ENCODE results near the gene SDC4. TPM values are rescaled to one million over a fixed set of nuclear protein-coding genes. Genes with fewer than 3 reads are reported as not detected.
"Not testable (repeated sequence)": the region's sequence is repeated elsewhere in the genome, so short reads cannot be mapped to it uniquely, and the experiment has no call there.

SDC4 gene
- total RNA-seq, 2 donors from 2014 or later: 71.4 to 95.2 TPM

- H3K36me3 ChIP-seq: no peaks in the 10 kb centered on the region
- H3K4me1 ChIP-seq: peaks cover 0 to 44% of the 10 kb centered on the region in 2 donors
- no peak for TF ChIP-seq CTCF (IDR thresholded peaks at IDR 0.05)
- H3K27ac ChIP-seq: peak overlapping the region; percentile 94
- no peak for DNase-seq (ENCODE audit: low spot score)
- no peak overlapping the region for H3K4me3 ChIP-seq
- H3K27me3 ChIP-seq: no peaks in the 10 kb centered on the region
- H3K9me3 ChIP-seq: no peaks in the 10 kb centered on the region
Observed at GRCh38 chr20:45355209-45356084, 7.2 kb upstream of the SDC4 start.

- TF ChIP-seq CTCF (IDR thresholded peaks at IDR 0.05): no peak
- Histone ChIP-seq H3K27me3 (no peaks in the 10 kb centered on the region), H3K4me3 (no peak overlapping the region), H3K4me1 (peaks cover 0 to 35% of the 10 kb centered on the region in 2 donors), H3K27ac (peak overlapping the region; percentile 94), H3K36me3 (no peaks in the 10 kb centered on the region), H3K9me3 (no peaks in the 10 kb centered on the region)
- DNase-seq (ENCODE audit: low spot score): no peak
Observed at GRCh38 chr20:45354423-45355208, 6.4 kb upstream of the SDC4 start.

GRCh38 chr20:45353746-45354145 is 5.5 kb upstream of the SDC4 start:
- peaks cover 0 to 27% of the 10 kb centered on the region in 2 donors for H3K4me1 ChIP-seq
- no peak overlapping the region for H3K4me3 ChIP-seq
- H3K36me3 ChIP-seq: no peaks in the 10 kb centered on the region
- no peak for DNase-seq (ENCODE audit: low spot score)
- H3K27ac ChIP-seq: peak overlapping the region; percentile 35 to 94
- H3K27me3 ChIP-seq: no peaks in the 10 kb centered on the region
- TF ChIP-seq CTCF (IDR thresholded peaks at IDR 0.05): no peak
- H3K9me3 ChIP-seq: no peaks in the 10 kb centered on the region

- H3K36me3 ChIP-seq: no peaks in the 10 kb centered on the region
- TF ChIP-seq CTCF (IDR thresholded peaks at IDR 0.05): no peak
- no peaks in the 10 kb centered on the region for H3K9me3 ChIP-seq
- peaks cover 0 to 21% of the 10 kb centered on the region in 2 donors for H3K4me1 ChIP-seq
- no peak overlapping the region for H3K27ac ChIP-seq
- no peak overlapping the region for H3K4me3 ChIP-seq
- H3K27me3 ChIP-seq: no peaks in the 10 kb centered on the region
- no peak for DNase-seq (ENCODE audit: low spot score)
Observed at GRCh38 chr20:45352729-45353128, 4.5 kb upstream of the SDC4 start.

GRCh38 chr20:45350795-45351194 is 2.6 kb upstream of the SDC4 start:
- H3K27ac ChIP-seq; DNase-seq (ENCODE audit: low spot score); H3K9me3 ChIP-seq; H3K36me3 ChIP-seq; H3K4me3 ChIP-seq; H3K27me3 ChIP-seq: not testable (repeated sequence)
- H3K4me1 ChIP-seq: peaks cover 0 to 33% of the 10 kb centered on the region in 2 donors

GRCh38 chr20:45350217-45350616 is 2.0 kb upstream of the SDC4 start:
- Histone ChIP-seq H3K4me1 (peaks cover 0 to 39% of the 10 kb centered on the region in 2 donors), H3K27ac (no peak overlapping the region), H3K36me3 (no peaks in the 10 kb centered on the region), H3K9me3 (no peaks in the 10 kb centered on the region), H3K4me3 (no peak overlapping the region), H3K27me3 (no peaks in the 10 kb centered on the region)
- no peak for DNase-seq (ENCODE audit: low spot score)
- no peak for TF ChIP-seq CTCF (IDR thresholded peaks at IDR 0.05)
